ENCODE measurements around the gene IFT122.

- TF ChIP-seq CTCF (conservative IDR thresholded peaks at IDR 0.05; ENCODE audit: low read length) = no peak
- TF ChIP-seq EZH2phosphoT487 (IDR thresholded peaks at IDR 0.05; ENCODE audit: borderline replicate concordance, low read depth, low read length) = no peak
Measured at GRCh38 chr3:129558772-129559564, 118.9 kb downstream of the IFT122 start.
